Left hindlimb (tissue), 1 donor: ENCODE results near the gene PRODH2.
A peak's percentile ranks its signal among the peaks of the same experiment; 100 is the strongest.
"Not testable (repeated sequence)": the region's sequence is repeated elsewhere in the genome, so short reads cannot be mapped to it uniquely, and the experiment has no call there.

ENCODE experiments used
- DNase-seq: peaks from one replicate; pipeline ENCODE4 v3.0.0-alpha.2; 2018

PRODH2 gene

GRCh38 chr19:35843676-35844481 lies 31.2 kb upstream of the PRODH2 start:
- DNase-seq: no peak

GRCh38 chr19:35842666-35843272 lies 30.1 kb upstream of the PRODH2 start:
- no peak for DNase-seq

GRCh38 chr19:35841961-35842595 lies 29.4 kb upstream of the PRODH2 start:
- DNase-seq: no peak

GRCh38 chr19:35836096-35836495 lies 23.5 kb upstream of the PRODH2 start:
- DNase-seq: not testable (repeated sequence)

GRCh38 chr19:35833972-35834371 lies 21.3 kb upstream of the PRODH2 start:
- DNase-seq: no peak

GRCh38 chr19:35832054-35832453 lies 19.4 kb upstream of the PRODH2 start:
- DNase-seq: no peak

- no peak for DNase-seq
Observed at GRCh38 chr19:35830986-35831385, 18.3 kb upstream of the PRODH2 start.

- peak; percentile 69 for DNase-seq
Observed at GRCh38 chr19:35828692-35829301, 16.2 kb upstream of the PRODH2 start.

GRCh38 chr19:35824150-35824549 lies 11.5 kb upstream of the PRODH2 start:
- no peak for DNase-seq

GRCh38 chr19:35822579-35822978 lies 9.9 kb upstream of the PRODH2 start:
- DNase-seq: no peak

- DNase-seq: no peak
Observed at GRCh38 chr19:35818445-35818844, 5.8 kb upstream of the PRODH2 start.

GRCh38 chr19:35816846-35817245 lies 4.2 kb upstream of the PRODH2 start:
- DNase-seq: no peak

GRCh38 chr19:35816262-35816661 lies 3.6 kb upstream of the PRODH2 start:
- DNase-seq: no peak

- DNase-seq: no peak
Observed at GRCh38 chr19:35813043-35813890, 622 bp upstream of the PRODH2 start.

GRCh38 chr19:35811317-35812219 lies 1.1 kb downstream of the PRODH2 start:
- no peak for DNase-seq

- DNase-seq: no peak
Observed at GRCh38 chr19:35807633-35808032, 5.0 kb downstream of the PRODH2 start.

- DNase-seq: no peak
Observed at GRCh38 chr19:35806597-35806996, 6.0 kb downstream of the PRODH2 start.

- no peak for DNase-seq
Observed at GRCh38 chr19:35805526-35806102, 7.0 kb downstream of the PRODH2 start.

GRCh38 chr19:35801828-35802227 lies 10.8 kb downstream of the PRODH2 start:
- DNase-seq: no peak

- DNase-seq: no peak
Observed at GRCh38 chr19:35797663-35798062, 15.0 kb downstream of the PRODH2 start.
